CD4-positive, alpha-beta T cell treated with Interleukin-1 beta for 1 hour (primary cell): ENCODE results near the gene ACBD3.
"Not testable (repeated sequence)": the region's sequence is repeated elsewhere in the genome, so short reads cannot be mapped to it uniquely, and the experiment has no call there.

Experiments
- DNase-seq, 2 donors: peaks; one replicate each; pipeline ENCODE4 v3.0.0-alpha.2; 2020 to 2022

Gene ACBD3

DNA sequence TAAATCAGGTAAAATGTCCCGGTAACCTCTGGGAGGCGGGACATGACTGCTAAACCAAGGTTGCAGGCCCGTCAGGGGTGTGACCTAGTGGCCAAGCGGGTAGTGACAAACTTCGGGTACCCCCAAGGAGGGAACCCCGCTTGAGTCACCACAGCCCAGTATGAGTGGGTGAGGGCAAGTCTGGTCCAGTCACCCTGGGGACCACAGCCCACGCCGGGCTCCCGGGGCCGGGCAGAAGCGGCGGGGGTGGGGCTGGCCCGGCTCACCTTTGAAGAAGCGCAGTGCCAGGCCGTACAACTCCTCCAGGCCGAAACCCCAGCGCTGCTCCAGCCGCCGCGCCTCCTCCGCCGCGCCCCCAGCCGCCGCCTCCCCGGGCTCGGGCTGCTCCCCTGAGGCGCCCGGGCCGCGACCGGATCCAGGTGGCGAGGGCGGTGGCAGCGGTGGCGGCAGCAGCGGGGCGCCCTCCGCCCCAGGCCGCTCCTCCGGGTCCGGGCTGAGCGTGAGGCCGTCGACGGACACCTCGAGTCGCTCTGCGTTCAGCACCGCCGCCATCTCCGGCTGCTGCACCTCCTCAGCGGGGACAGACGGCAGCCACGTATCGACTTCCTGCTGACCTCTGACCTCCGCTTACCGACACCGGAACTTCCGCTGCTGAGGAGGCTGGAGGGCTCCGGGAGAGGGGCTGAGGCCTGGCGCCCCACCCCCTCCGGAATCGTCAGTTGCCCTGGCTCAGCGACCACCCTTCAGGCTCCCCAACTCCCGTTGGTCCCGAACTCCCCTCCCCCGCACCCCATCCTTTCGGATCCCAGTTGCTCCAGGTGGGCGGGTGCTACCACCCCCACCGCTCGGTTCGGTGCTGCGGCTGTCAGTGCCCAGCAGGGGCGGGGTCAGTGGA, at the start of gene ACBD3:
ACBD3 (minus strand) TSS at position 618 of the 895 bp plus-strand sequence; CDS start at position 552, 66 bp downstream.
- DNase-seq = peak; percentile 83 to 86

DNA sequence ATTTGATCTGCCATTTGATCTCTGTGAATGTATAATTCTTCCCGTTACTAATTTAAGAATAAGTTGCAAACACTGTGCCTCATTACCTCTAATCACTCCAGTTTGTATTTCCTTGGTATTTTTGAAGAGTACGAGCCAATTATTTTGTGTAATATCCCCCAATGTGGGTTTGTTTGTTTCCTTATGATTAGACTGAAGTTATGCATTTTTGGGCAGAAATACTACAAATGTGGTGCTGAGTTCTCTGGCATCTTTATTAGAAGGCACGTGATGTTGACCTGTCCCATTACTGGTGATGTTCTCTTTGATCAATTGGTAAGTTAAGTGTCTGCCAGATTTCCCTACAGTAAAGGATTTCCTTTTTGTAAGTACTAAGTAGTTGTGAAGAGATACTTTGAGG, 47.3 kb upstream of the ACBD3 start:
- no peak for DNase-seq

DNA sequence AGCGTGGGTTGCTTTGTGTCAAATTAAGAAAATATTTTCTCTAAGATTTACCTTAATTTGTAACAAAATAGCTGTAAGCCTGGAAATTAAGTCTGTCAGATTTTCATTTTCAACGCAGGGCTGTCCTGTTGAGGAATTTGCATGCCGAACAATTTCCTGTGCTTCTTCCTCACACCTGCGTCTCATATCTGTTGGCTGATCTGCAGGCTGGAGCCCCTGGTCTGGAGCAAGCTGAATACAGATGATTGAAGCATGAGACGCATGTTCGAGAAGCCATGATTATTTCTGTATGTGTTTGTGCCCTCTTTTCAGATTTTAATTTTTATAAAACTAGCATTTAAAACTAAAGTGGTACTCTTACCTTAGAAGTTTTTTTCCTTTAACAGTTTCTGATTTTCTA, 46.8 kb upstream of the ACBD3 start:
- DNase-seq = no peak

DNA sequence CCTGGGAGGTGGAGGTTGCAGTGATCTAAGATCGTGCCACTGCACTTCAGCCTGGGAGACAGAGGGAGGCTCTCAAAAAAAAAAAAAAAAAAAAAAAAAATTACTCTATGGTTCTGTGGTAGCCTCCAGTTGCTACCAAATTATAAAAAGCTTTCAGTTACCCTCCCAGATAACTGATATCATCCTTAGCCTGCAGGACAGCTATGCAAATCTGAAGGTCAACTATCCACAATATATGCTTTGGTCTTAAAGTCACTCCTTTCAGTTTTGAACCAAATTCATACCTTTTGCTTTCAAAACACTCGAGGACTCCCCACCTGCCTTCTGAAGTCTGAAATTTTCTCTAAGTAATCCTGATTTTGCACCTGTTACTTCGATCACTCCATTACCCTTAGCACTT, 40.1 kb upstream of the ACBD3 start:
- no peak for DNase-seq

DNA sequence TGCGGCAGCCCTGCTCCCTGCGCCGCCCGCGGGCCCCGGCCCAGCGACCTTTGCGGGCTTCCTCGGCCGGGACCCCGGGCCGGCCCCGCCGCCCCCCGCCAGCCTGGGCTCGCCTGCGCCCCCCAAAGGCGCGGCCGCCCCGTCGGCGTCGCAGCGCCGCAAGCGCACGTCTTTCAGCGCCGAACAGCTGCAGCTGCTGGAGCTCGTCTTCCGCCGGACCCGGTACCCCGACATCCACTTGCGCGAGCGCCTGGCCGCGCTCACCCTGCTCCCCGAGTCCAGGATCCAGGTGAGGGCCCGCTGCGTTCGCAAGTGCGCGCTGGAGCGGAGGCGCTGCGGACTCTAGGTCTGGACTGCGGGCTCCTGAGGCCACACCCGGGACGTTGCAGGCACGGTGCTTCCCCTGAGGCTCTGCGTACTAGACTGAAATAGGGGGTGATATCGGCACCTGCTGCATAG, 37.3 kb upstream of the ACBD3 start:
- peak in 1 of 2 donors; percentile 20 for DNase-seq

DNA sequence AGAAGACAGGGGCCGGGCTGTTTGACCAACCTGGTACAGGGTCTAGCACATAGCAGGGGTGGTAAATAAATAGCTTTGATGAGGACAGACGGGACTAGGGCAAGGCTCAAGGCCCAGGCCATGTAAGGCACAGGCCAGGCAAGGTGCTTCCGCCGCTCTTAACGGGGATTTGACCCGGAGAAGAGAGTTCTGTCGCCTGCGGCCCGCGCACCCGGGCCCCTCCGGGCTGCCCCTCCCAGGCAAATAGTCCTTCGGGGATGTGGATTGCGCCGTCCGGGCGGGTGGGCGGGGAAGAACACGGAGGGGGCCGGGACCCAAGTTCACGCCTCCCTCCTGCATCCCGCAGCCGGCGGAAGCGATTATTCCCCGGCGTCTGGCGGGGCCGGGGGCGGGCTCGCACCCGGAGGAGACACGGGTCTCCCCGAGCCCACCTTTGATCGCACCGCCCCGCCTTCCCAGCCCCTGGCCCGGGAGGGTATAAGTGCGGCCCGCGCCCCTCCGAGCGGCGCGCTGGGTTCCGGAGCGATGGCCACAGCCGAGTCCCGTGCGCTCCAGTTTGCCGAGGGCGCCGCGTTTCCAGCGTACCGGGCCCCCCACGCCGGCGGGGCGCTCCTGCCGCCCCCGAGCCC, 36.7 kb upstream of the ACBD3 start, which contains the start of gene MIXL1:
MIXL1 (plus strand) TSS at position 508 of the 629 bp plus-strand sequence; CDS start at position 526, 18 bp downstream.
- no peak for DNase-seq

DNA sequence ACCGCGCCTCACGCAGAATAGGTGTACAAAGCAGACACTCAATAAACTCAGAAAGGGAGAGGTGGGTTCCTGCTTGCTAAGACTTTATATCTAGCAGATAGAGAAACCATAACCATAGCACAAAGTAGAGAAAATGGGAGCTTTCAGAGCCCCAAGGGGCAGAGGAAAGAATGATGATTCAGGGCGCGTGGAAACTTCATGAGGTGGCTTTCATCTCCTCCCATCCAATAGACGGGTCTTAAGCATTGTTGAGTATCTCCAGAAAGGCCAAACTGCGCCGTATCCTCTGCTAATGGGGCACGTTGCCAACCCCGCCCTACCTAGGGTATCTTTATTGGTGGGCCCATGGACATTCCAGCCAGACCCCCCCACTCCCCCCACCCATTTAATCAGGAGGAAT, 36.1 kb upstream of the ACBD3 start:
- DNase-seq = no peak

DNA sequence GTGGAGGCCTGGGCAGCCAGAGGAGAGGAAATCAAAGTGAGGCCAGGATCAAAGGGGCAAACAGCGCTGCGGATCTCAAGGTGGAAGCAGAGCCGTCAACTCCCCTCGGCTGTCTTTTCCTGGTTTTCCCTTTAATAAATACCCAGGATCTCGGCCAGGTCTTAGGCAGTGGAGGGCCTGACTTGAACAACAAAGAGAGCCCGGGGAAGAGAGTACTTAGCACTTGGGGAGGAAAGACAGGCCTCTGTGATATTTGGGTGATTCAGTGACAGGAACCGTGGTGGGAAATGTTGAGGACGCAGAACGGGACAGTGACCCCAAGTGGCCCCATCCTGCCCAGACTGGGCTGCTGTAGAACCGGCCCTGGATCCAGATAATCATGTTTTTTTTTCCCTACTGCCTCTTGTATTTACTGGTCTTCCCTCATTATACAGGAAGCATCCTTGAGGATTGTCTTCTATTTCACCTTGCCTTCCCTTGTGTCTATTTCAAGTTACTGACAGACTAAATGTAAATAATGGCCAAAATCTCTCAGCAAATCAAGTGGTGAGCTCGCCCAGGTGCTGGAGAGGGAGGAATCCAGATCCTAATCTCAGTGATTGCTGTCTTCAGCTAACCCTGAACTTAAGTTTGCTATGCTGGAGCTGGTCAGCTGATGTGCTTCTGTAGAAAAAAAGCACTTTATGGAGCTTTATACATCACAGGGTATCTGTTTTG, 34.1 kb upstream of the ACBD3 start:
- no peak for DNase-seq

DNA sequence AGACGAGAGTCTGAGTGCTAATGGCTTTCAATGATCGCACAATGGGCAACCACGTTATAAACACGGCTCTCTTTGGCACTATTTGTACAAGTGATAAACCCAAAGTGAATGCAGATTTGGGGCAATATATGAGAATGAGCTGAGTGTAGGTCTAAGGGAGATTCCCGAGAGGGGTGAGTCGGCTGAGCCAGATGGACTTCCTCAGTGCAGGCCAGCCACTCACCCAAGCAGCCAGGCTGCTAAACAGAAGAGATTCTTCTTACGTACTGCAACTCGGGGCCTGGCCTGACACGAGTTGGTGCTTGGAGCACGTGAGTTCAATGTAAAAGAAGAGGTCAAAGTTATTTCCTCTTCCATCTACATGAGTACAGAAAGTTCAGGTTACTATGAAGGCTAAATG, 30.7 kb upstream of the ACBD3 start:
- DNase-seq = no peak

DNA sequence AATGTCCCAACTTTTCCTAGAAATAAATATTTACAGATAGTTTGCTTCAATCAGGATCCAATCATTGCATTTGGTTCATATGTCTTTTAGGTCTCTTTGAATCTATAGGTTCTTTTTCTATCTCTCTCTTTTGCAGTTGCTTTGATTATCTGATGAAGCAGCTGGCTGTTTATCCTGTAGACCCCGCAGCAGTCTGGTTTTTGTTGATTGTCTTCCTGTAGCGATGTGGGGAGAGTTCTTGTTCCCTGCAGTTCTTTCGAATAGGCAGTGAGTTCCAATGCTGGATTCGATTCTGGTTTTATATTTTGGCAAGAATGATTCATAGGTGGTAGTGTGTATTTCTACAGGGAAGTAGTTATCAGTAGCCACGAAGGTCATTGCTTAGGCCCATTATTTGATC, 29.5 kb upstream of the ACBD3 start:
- DNase-seq = no peak

DNA sequence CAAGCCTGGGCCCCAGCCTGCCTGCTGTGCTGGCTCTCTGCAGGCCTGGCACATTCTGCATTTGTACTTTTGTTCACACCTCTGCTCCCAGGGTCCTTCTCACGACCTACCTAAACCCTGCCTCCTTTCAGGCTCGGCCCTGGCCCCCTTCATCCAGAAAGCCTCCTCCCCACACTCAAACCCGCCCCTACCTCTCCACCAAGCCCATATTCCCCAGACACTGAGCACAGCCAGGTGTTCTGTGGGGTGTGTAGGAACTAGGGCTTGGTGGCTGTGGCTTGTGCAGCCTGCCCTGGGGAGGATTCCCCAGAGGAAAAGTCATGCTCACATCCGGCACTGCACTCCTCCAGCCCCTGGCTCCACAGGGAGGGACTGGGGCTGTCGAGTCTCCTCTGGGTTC, 28.7 kb upstream of the ACBD3 start:
- DNase-seq = no peak

DNA sequence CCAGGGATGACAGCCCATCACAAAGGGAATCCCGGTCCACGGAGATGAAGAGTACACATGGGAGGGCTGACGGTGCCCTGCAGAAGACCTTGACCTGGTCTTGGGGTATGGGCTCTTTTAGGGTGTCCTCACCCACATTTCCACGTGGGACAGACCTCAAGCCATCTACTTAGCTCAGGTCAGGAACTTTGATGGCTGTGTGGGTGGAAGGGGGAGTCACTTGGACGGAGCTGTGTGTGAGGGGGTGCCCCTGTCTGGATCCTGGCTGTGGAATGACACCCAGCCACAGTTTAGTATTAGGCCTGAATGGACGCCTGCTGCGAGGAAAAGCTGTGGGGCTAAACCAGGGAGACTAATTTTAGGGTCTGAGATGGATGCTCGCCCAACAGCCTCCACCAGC, 26.0 kb upstream of the ACBD3 start:
- no peak for DNase-seq

DNA sequence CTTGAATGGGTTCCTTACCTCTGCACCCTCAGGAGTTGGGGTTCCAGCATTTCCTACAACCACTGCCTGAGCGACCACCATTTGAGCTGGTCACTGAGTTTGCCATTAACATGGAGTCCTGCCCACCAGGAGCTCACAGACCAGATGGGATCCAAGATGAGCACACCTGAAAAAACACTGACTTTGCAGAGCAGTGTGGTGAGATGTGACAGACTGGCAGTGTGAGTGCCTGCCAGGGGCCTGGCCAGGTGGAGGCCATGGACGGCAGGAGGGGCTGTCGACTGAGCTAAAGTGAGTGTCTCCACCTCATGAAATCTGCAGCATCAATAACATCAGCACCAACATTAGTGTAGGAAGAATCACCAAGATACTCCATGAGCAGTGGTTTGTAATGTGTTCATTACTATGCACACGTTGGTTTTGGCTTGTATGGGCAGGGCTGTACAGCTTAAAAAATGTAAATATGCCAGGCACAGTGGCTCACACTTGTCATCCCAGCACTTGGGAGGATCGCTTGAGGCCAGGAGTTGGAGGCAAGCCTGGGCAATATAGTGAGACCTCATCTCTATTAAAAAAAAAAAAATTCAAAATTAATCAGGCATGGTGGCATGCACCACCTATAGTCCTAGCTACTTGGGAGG, 24.8 kb upstream of the ACBD3 start:
- no peak for DNase-seq

DNA sequence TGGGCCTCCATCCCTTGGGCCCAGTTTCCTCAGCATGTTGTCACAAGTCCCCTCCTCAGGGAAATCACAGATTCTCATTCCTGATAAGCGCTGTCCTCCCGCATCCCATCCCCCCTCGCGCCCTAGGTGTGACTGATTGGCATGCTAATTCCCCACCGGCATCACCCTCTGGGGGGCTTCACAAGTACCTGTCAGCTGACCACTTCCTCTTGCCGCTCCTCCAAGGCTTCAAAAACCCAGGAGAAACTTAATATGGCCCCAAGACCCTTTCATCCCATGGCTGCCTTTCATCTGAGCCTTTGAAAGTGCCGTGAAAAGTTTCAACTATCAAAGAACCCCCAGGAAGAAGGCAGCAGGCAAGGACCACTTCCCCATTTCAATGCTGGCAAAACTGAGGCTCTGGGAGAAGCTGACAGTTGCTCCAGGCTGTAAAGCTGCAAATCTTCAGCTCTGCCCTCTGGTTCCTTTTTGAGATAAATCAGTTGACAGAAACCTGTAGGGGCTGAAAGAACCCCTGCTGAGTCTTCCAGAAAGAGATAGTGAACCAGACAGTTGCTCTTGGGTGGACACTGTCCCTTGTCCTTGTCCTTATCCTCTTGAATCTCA, 24.1 kb upstream of the ACBD3 start:
- DNase-seq = no peak

DNA sequence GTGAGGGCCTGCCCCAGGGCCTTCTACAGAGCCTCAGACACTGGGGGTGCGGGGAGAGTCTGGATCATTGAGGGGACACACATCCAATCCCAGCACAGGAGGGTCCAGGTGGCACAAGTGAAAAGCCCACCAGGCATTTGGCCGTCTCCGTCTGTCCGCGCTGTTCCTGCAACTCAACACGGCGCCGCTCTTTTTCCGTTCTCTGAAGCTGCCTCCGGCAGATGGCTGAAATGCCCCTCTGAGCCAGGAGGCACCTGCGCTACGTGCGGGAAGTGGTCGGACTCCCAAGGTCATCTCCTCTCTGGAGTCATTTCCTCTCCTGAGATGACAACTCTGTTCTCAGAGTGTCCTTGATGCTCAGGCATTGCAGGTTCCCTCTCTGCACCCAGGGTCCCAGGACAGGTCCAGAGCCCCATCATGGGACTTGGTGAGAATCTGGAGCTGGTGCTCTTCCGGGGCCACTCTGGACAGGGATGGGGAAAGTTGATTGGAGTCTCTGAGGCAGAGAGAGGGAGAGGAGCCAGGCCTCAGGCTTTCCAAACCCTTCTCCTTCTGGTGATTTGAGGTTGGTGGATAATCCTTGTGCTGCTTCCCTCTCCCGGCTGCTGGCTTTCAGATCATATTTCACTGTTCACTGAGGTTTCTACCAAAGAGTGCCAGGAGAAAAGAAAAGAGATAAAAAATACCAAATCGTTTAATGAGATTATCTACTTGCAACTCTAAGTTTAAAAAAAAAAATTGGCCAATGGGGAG, 22.9 kb upstream of the ACBD3 start:
- DNase-seq = no peak

DNA sequence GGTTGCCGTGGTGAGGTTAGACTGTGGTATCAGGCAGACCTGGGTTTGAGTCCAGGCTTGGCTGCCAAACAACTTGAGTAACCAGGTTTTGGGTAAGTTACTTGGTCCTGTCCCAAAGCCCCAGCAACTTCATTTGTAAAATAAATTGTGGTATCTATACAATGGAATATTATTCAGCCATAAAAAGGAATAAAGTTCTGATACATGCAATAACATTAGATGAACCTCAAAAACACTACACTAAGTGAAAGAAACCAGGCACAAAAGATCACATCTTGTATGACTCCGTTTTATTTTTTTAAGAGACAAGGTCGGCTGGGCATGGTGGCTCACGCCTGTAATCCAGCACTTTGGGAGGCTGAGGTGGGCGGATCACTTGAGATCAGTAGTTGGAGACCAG, 20.5 kb upstream of the ACBD3 start:
- DNase-seq = no peak

DNA sequence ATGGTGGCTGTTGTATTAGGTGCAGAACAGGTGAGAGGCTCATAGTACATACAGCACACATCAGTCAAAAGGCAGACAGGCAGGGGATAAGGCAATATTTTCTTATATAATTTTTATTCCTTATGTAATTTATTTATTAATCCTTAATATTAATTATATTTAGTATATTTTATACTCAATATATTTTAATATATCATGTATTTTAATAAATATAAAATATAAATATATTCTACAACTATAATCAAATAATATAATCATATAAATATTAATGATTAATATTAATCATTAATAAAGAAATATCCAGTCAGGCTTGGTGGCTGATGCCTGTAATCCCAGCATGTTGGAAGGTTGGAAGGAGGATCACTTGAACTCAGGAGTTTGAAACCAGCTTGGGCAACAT, 17.7 kb upstream of the ACBD3 start:
- DNase-seq = no peak

DNA sequence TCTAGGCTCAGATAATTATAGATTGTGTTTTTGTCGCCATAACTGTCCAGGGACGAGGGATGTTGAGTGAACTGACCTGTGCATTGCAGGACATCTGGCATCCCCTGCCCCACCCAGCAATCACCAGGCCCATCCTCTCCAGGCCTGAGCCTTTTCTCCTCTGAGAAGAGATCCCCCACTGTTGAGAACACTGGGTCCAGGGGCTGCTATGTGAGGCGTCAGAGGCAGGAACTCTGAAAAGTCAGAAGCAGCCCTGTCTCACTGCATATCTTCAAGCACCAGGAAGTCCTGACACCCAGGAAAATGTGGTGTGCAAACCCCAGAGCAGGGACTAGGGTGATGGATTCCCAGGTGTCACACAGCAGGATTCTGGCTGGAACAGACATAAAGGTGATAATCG, 17.1 kb upstream of the ACBD3 start:
- no peak for DNase-seq

DNA sequence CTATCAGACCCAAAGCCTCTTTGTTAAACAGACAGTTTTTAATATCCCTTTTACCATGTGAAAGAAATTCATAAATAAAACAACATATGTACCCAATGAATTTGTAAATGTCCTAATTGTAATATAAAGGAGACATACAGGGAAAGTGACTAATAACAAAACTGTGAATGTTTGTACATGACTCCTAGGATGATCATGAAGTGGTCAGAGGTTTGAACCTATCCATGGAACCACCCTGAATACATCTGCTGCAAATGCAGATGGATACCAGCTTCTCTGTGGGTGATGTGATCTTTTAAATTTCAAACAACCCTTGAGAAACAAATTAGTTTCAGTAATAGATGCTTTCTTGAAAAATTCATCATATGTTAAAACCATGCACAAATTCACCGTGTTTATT, 16.7 kb upstream of the ACBD3 start:
- no peak for DNase-seq

DNA sequence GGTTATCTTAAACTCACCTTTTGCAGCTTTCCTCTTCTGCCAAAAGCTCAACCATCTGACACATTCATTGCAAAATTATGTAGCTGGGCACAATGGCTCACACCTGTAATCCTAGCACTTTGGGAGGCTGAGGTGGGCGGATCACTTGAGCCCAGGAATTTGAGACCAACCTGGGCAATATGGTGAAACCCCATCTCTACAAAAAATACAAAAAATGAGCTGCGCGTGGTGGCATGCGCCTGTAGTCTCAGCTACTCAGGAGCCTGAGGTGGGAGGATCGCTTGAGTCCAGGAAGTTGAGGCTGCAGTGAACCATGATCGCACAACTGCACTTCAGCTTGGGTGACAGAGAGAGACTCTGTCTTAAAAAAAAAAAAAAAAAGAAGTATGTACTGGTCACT, 16.1 kb upstream of the ACBD3 start:
- DNase-seq = not testable (repeated sequence)

DNA sequence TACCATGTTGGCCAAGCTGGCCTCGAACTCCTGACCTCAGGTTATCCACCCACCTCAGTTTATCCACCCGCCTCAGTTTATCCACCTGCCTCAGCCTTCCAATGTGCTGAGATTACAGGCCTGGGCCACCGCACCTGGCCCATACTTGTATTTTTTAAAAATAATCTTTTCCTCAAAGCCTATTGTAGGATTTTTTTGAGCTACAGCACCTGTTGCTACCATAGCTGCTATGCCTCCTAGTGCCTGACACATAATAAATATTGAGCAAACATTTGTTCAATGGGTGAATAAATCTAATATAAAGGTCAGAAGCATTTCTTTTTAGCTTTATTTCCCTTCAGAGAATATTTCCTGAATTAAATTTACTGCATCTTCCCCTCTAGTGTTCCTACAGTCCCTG, 15.7 kb upstream of the ACBD3 start:
- no peak for DNase-seq

DNA sequence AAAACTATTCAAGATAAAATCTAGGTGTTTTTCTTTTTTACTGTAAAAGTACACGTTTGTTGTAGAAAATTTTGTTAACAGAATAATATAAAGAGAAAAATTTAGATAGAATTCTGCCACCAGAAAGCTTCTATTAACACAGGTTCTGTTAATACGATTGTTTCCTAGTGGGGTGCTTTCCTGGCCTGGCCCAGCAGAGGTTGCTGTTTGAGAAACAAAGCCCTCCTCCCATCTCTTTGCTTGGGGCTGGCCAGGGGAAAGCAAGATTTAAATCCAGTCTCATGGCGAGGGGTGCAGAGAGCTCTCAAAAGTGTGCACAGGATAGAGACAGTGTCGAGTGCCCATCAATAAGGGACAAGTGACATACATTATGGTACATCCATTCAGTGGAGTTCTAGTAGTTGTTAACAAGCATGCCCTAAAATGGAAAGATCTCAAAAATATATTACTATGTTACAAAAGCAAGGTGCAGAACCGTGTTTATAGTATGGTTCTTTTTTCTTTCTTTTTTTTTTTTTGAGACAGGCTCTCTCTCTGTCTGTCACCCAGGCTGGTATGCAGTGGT, 14.6 kb upstream of the ACBD3 start:
- no peak for DNase-seq
